ENCODE data around the gene C6orf163. TPM values are rescaled to one million over a fixed set of nuclear protein-coding genes. Genes with fewer than 3 reads are reported as not detected.

C6orf163 gene
- total and polyA plus RNA-seq, 2 of the 13 experiments (the other 11 are each of a cell fraction or from before 2014, with no cell fraction given): 0.62 to 1.8 TPM

- TF ChIP-seq SOX6 (IDR thresholded peaks at IDR 0.05): no peak
- TF ChIP-seq SOX6 (CRISPR knock-in tag; IDR thresholded peaks at IDR 0.05): peak; percentile 60
- TF ChIP-seq NFYC (CRISPR knock-in tag; IDR thresholded peaks at IDR 0.05): no peak
- TF ChIP-seq, protein P1, sequence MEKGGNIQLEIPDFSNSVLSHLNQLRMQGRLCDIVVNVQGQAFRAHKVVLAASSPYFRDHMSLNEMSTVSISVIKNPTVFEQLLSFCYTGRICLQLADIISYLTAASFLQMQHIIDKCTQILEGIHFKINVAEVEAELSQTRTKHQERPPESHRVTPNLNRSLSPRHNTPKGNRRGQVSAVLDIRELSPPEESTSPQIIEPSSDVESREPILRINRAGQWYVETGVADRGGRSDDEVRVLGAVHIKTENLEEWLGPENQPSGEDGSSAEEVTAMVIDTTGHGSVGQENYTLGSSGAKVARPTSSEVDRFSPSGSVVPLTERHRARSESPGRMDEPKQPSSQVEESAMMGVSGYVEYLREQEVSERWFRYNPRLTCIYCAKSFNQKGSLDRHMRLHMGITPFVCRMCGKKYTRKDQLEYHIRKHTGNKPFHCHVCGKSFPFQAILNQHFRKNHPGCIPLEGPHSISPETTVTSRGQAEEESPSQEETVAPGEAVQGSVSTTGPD (CRISPR knock-in tag; IDR thresholded peaks at IDR 0.05): no peak
- TF ChIP-seq ZNF782 (CRISPR knock-in tag; IDR thresholded peaks at IDR 0.05; ENCODE audit: borderline replicate concordance): peak; percentile 51; the same call in 1 of the 2 replicates
- TF ChIP-seq, protein P2, sequence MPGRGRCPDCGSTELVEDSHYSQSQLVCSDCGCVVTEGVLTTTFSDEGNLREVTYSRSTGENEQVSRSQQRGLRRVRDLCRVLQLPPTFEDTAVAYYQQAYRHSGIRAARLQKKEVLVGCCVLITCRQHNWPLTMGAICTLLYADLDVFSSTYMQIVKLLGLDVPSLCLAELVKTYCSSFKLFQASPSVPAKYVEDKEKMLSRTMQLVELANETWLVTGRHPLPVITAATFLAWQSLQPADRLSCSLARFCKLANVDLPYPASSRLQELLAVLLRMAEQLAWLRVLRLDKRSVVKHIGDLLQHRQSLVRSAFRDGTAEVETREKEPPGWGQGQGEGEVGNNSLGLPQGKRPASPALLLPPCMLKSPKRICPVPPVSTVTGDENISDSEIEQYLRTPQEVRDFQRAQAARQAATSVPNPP (CRISPR knock-in tag; IDR thresholded peaks at IDR 0.05): no peak
- TF ChIP-seq ZNF768 (CRISPR knock-in tag; IDR thresholded peaks at IDR 0.05): peak; percentile 65; the same call in 1 of the 2 replicates
- TF ChIP-seq, protein P3, sequence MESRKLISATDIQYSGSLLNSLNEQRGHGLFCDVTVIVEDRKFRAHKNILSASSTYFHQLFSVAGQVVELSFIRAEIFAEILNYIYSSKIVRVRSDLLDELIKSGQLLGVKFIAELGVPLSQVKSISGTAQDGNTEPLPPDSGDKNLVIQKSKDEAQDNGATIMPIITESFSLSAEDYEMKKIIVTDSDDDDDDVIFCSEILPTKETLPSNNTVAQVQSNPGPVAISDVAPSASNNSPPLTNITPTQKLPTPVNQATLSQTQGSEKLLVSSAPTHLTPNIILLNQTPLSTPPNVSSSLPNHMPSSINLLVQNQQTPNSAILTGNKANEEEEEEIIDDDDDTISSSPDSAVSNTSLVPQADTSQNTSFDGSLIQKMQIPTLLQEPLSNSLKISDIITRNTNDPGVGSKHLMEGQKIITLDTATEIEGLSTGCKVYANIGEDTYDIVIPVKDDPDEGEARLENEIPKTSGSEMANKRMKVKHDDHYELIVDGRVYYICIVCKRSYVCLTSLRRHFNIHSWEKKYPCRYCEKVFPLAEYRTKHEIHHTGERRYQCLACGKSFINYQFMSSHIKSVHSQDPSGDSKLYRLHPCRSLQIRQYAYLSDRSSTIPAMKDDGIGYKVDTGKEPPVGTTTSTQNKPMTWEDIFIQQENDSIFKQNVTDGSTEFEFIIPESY (CRISPR knock-in tag; IDR thresholded peaks at IDR 0.05): no peak
- 0 out of 2 replicates have a peak, but pooled peaks have one; percentile 51 for TF ChIP-seq HES4 (CRISPR knock-in tag; IDR thresholded peaks at IDR 0.05; ENCODE audit: borderline replicate concordance)
- peak; percentile 63; the same call in 1 of the 2 replicates for TF ChIP-seq HIVEP1 (CRISPR knock-in tag; IDR thresholded peaks at IDR 0.05)
- TF ChIP-seq, protein P4, sequence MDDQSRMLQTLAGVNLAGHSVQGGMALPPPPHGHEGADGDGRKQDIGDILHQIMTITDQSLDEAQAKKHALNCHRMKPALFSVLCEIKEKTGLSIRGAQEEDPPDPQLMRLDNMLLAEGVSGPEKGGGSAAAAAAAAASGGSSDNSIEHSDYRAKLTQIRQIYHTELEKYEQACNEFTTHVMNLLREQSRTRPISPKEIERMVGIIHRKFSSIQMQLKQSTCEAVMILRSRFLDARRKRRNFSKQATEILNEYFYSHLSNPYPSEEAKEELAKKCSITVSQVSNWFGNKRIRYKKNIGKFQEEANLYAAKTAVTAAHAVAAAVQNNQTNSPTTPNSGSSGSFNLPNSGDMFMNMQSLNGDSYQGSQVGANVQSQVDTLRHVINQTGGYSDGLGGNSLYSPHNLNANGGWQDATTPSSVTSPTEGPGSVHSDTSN (CRISPR knock-in tag; IDR thresholded peaks at IDR 0.05; ENCODE audit: borderline replicate concordance): no peak
- TF ChIP-seq GABPB1 (CRISPR knock-in tag; IDR thresholded peaks at IDR 0.05): peak; percentile 52; the same call in 1 of the 2 replicates
- TF ChIP-seq SNRNP70 (IDR thresholded peaks at IDR 0.05; ENCODE audit: low read depth, low read length): no peak
- TF ChIP-seq ZNF343 (CRISPR knock-in tag; IDR thresholded peaks at IDR 0.05): peak; percentile 53; the same call in 1 of the 2 replicates
- TF ChIP-seq ZBTB44 (CRISPR knock-in tag; IDR thresholded peaks at IDR 0.05): no peak
- TF ChIP-seq, protein P5, sequence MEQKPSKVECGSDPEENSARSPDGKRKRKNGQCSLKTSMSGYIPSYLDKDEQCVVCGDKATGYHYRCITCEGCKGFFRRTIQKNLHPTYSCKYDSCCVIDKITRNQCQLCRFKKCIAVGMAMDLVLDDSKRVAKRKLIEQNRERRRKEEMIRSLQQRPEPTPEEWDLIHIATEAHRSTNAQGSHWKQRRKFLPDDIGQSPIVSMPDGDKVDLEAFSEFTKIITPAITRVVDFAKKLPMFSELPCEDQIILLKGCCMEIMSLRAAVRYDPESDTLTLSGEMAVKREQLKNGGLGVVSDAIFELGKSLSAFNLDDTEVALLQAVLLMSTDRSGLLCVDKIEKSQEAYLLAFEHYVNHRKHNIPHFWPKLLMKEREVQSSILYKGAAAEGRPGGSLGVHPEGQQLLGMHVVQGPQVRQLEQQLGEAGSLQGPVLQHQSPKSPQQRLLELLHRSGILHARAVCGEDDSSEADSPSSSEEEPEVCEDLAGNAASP (CRISPR knock-in tag; IDR thresholded peaks at IDR 0.05; ENCODE audit: borderline replicate concordance): no peak
- TF ChIP-seq SATB2 (CRISPR knock-in tag; IDR thresholded peaks at IDR 0.05): no peak
Measured at GRCh38 chr6:87407901-87408720, 63.5 kb downstream of the C6orf163 start, which contains the start of gene CFAP206 (continued).
